Hepatocyte (in vitro differentiated cells): ENCODE measurements around the gene OR1F1. TPM values are rescaled to one million over a fixed set of nuclear protein-coding genes. Genes with fewer than 3 reads are reported as not detected.

Experiments
- DNase-seq: peaks from one replicate; pipeline ENCODE4 v3.0.0-alpha.2; 2016; ENCODE audit warnings: low spot score
- H2AFZ ChIP-seq: fragments of 200-600 bp; sonication (generic); 2 replicates; pipeline ENCODE4 v1.6.0; 2016; ENCODE audit warnings: antibody characterized with exemption, mild to moderate bottlenecking
- H3K27ac ChIP-seq: fragments of 200-600 bp; sonication (generic); 2 replicates; pipeline ENCODE4 v1.5.1; 2016; ENCODE audit warnings: mild to moderate bottlenecking
- H3K27me3 ChIP-seq: fragments of 200-600 bp; sonication (generic); 2 replicates; pipeline ENCODE4 v1.6.1; 2016
- H3K36me3 ChIP-seq: fragments of 200-600 bp; sonication (generic); replicated peaks from 2 replicates; pipeline ENCODE4 v1.5.1; 2016; ENCODE audit warnings: low read depth; ENCODE audit not compliant: insufficient read depth
- H3K4me1 ChIP-seq: fragments of 200-600 bp; sonication (generic); 2 replicates; pipeline ENCODE4 v1.5.1; 2016; ENCODE audit warnings: mild to moderate bottlenecking, moderate library complexity; ENCODE audit not compliant: insufficient read depth
- H3K4me2 ChIP-seq: fragments of 200-600 bp; sonication (generic); 2 replicates; pipeline ENCODE4 v1.6.0; 2016
- H3K4me3 ChIP-seq: fragments of 200-600 bp; sonication (generic); 2 replicates; pipeline ENCODE4 v1.5.1; 2016; ENCODE audit warnings: mild to moderate bottlenecking
- H3K79me2 ChIP-seq: fragments of 200-600 bp; sonication (generic); 2 replicates; pipeline ENCODE4 v1.6.0; 2017; ENCODE audit warnings: mild to moderate bottlenecking
- H3K9me2 ChIP-seq: fragments of 200-600 bp; sonication (generic); replicated peaks from 2 replicates; pipeline ENCODE4 v1.6.0; 2017; ENCODE audit warnings: mild to moderate bottlenecking; ENCODE audit not compliant: insufficient read depth
- H3K9me3 ChIP-seq: fragments of 200-600 bp; sonication (generic); 2 replicates; pipeline ENCODE4 v1.5.1; 2016; ENCODE audit warnings: low read depth, mild to moderate bottlenecking
- H4K20me1 ChIP-seq: fragments of 200-600 bp; sonication (generic); 2 replicates; pipeline ENCODE4 v1.6.0; 2016; ENCODE audit warnings: mild to moderate bottlenecking; ENCODE audit not compliant: insufficient read depth, poor library complexity, severe bottlenecking
- CTCF ChIP-seq: fragments of 200-600 bp; sonication (generic); IDR thresholded peaks from 2 replicates; pipeline ENCODE4 v1.5.1; 2016; ENCODE audit warnings: antibody characterized with exemption, mild to moderate bottlenecking; ENCODE audit not compliant: poor library complexity
- EZH2 ChIP-seq: fragments of 200-600 bp; sonication (generic); IDR thresholded peaks from 2 replicates; pipeline ENCODE4 v1.6.1; 2016; ENCODE audit warnings: antibody characterized with exemption, mild to moderate bottlenecking, borderline replicate concordance
- EZH2phosphoT487 ChIP-seq: fragments of 200-600 bp; sonication (generic); IDR thresholded peaks from one replicate; pipeline ENCODE4 v1.6.1; 2018; ENCODE audit warnings: antibody characterized with exemption, mild to moderate bottlenecking, low read depth, moderate library complexity; ENCODE audit not compliant: unreplicated experiment, severe bottlenecking
- WGBS: methylation state at CpG from one replicate; pipeline ENCODE4 v1.1.6; 2016; ENCODE audit warnings: low lambda C conversion rate; ENCODE audit errors: missing lambda C conversion rate; 5-methylcytosine and 5-hydroxymethylcytosine counted together
- polyA plus RNA-seq: library from polyadenylated mRNA; unstranded; fragments of >200 nt; fragmentation: Nextera tagmentation; extraction: Ambion mirVana; gene quantifications from 2 replicates; pipeline ENCODE4 v1.2.1, GENCODE V29; 2016
- total RNA-seq: library from RNA; depleted of rRNA; stranded (reverse); fragments of >200 nt; gene quantifications from 2 replicates; pipeline ENCODE4 v1.2.3, GENCODE V29; 2014

OR1F1 gene
- total and polyA plus RNA-seq, 2 experiments from 2014 or later, result not detected

- no peaks in the 10 kb centered on the region for H3K9me3 ChIP-seq
- H3K27me3 ChIP-seq, result no peaks in the 10 kb centered on the region
- no peaks in the 10 kb centered on the region for H3K79me2 ChIP-seq
- no peak overlapping the region for H2AFZ ChIP-seq
- no peak for DNase-seq
- no peaks in the 10 kb centered on the region for H4K20me1 ChIP-seq
- no peaks in the 10 kb centered on the region for H3K9me2 ChIP-seq
- H3K27ac ChIP-seq, result no peak overlapping the region
- no peak for TF ChIP-seq EZH2
- no peak for TF ChIP-seq CTCF
- 83% methylated on average over 17 of the region's 19 CpGs for WGBS
- no peaks in the 10 kb centered on the region for H3K36me3 ChIP-seq
- no peaks in the 10 kb centered on the region for H3K4me1 ChIP-seq
- H3K4me2 ChIP-seq, result no peak overlapping the region
- no peak overlapping the region for H3K4me3 ChIP-seq
Observed at GRCh38 chr16:3207086-3207953, 19.3 kb downstream of the OR1F1 start.

- Histone ChIP-seq H3K27ac (no peak overlapping the region), H3K9me2 (no peaks in the 10 kb centered on the region), H2AFZ (no peak overlapping the region), H3K4me2 (no peak overlapping the region), H3K27me3 (no peaks in the 10 kb centered on the region), H4K20me1 (no peaks in the 10 kb centered on the region), H3K79me2 (no peaks in the 10 kb centered on the region), H3K4me3 (no peak overlapping the region), H3K9me3 (no peaks in the 10 kb centered on the region), H3K36me3 (no peaks in the 10 kb centered on the region), H3K4me1 (no peaks in the 10 kb centered on the region)
- no peak for DNase-seq
- 90% methylated on average over 3 of the region's 3 CpGs for WGBS
- TF ChIP-seq EZH2 (no peak), EZH2phosphoT487 (no peak), CTCF (no peak)
Observed at GRCh38 chr16:3212006-3212405, 24.0 kb downstream of the OR1F1 start.

GRCh38 chr16:3212567-3212966 is 24.6 kb downstream of the OR1F1 start:
- H3K4me1 ChIP-seq, result no peaks in the 10 kb centered on the region
- H3K36me3 ChIP-seq, result no peaks in the 10 kb centered on the region
- 80% methylated on average over 1 of the region's 1 CpG for WGBS
- no peak overlapping the region for H3K4me2 ChIP-seq
- no peak overlapping the region for H3K4me3 ChIP-seq
- no peaks in the 10 kb centered on the region for H3K79me2 ChIP-seq
- H3K27ac ChIP-seq, result no peak overlapping the region
- H4K20me1 ChIP-seq, result no peaks in the 10 kb centered on the region
- H2AFZ ChIP-seq, result no peak overlapping the region
- TF ChIP-seq EZH2phosphoT487 (no peak), EZH2 (no peak), CTCF (no peak)
- H3K9me3 ChIP-seq, result no peaks in the 10 kb centered on the region
- H3K9me2 ChIP-seq, result no peaks in the 10 kb centered on the region
- no peaks in the 10 kb centered on the region for H3K27me3 ChIP-seq
- DNase-seq, result no peak
